ENCODE results near the gene CEACAM4.

Gene CEACAM4

GRCh38 chr19:41617941-41618730 lies 8.7 kb downstream of the CEACAM4 start:
- DNase-seq (ENCODE audit: low read depth) = no peak

- no peak for DNase-seq (ENCODE audit: low read depth)
Measured at GRCh38 chr19:41616792-41617621, 9.9 kb downstream of the CEACAM4 start.

DNA sequence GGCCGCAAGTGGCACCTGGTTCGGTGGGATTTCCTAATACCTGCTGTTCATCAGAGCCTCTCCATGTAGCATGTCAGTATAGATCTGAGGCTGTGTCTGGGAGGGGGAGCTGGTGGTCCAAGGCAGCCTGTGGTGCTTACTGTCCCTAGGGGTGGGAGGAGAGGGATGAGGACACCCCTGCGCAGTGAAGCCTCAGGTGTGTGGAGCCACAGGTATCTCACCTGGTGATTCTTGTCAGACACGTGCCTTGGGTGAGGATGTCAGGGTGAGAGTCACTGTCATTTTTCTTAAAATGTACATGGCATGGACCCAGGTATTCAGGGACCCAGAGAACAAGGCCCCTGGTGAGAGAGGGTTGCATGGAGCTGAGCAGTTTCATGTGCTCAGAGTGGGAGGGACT lies 11.7 kb downstream of the CEACAM4 start:
- DNase-seq (ENCODE audit: low read depth) = no peak

- DNase-seq (ENCODE audit: low read depth) = no peak
Measured at GRCh38 chr19:41612483-41612882, 14.4 kb downstream of the CEACAM4 start.

GRCh38 chr19:41610789-41611188 lies 16.1 kb downstream of the CEACAM4 start:
- no peak for DNase-seq (ENCODE audit: low read depth)

GRCh38 chr19:41607668-41608067 lies 19.2 kb downstream of the CEACAM4 start:
- DNase-seq (ENCODE audit: low read depth) = no peak

DNA sequence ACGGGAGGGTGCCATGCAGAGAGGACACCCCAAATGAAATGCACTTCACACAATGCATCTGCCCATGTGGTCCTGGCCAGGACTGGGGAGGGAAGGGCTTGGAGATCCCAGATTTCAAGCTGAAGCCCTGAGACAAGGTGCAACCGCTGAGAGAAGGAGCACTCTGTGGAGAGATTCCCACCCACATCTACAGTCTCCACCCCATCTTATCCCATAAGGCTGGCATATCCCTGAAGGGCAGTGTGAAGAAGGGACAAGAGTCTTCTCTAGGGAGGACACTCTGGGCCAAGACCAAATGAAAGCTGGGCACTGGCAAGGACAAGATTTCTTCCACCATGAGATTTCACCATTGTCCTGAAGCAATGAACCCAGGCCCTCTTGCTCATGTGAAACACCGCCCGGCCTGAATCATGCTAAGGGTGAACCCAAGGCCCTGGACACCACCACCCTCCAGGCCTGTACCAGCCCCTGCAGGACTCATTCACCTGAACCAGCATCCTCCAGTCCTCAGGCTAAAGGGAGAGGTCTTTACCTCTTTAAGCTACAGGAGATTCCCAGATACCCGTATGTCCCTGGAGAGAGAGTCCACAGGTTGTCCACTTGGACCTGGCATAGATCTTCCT lies 20.5 kb downstream of the CEACAM4 start:
- no peak for DNase-seq (ENCODE audit: low read depth)

DNA sequence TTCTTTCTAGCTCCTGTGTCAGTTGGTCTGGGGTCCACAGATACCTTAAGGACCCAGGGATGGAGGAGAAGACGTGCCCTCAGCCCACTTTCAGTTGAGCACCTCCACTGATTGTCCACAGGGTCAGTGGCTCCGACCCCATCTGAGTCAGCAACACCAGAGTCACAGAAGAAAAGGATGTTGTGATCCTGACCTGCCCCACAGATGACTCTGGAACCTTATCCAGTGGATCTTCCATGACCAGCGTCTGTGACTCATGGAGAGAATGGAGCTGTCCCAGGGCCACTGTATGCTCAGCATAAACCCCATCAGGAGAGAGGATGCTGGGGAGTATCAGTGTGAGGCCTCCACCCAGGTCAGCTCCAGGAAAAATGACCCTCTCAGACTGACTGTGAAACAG lies 22.0 kb downstream of the CEACAM4 start:
- no peak for DNase-seq (ENCODE audit: low read depth)

- DNase-seq (ENCODE audit: low read depth) = no peak
Measured at GRCh38 chr19:41601771-41602170, 25.1 kb downstream of the CEACAM4 start.

GRCh38 chr19:41599175-41599966 lies 27.5 kb downstream of the CEACAM4 start:
- DNase-seq (ENCODE audit: low read depth) = no peak

DNA sequence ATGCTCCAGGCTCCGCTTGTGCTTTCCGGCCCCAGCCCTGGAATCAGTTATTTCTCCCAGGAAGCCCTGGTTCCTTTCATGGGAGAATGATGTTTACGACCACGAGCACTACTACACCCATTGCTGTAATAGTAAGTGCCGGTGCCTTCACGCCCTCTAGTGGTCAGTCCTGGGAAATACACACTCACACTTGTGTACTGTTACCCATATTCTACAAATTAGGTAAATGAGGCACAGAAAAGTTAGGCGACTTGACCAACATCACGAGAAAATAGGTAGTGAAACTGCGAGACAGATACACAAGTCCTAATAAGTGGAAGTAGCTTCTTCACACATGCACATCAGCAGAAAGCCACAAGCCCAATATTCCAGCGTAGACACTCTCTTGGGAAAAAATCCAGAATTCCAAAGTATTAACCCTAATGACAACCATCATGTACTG lies 29.3 kb downstream of the CEACAM4 start:
- DNase-seq (ENCODE audit: low read depth) = peak; percentile 48

DNA sequence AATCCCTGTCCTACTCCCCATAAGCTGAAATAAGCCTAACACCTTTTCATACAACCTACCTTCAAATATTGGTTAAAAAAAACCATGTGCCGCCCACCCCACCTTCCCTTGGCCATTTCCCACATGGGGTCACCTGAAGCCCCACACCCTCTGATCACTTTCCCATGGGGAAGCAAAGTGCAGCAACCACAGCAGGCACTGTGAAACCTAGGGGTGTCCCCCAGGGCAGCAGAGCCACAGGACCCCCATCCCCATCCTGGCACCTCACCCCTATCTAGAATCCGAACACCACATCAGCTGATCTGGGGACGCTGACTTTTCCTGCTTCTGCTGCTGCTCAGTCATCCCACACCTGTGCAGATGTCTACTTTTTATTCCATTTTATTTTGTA lies 31.0 kb downstream of the CEACAM4 start:
- DNase-seq (ENCODE audit: low read depth) = no peak

DNA sequence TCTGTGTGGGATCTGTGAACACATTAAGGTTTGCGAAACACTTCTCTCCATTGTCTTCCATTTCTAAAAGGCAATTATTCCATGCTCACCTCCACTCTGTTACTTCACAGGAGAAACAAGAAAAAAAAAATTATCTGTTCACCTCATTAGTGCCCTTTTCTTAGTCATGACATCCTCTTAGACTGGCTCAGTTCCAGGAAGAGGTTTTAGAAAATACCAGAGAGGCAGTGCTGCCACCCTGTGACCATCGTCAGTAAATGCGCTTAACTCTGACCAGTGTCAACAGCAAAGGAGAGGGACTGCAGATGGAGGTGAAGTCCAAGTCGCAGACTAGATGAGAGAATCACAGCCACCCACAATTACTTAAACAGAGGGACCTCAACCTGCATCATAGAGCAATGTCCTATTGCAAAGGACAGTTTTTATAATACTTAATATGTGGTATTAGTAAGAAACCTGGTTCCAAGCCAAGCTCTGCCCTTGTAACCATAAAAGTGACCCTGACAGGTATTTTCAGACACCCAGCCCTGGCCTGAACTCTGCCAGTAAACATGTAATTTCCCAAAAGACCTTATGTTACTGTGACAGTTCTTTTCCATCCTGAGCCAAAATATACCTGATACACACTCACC lies 31.5 kb downstream of the CEACAM4 start:
- peak; percentile 57 for DNase-seq (ENCODE audit: low read depth)

DNA sequence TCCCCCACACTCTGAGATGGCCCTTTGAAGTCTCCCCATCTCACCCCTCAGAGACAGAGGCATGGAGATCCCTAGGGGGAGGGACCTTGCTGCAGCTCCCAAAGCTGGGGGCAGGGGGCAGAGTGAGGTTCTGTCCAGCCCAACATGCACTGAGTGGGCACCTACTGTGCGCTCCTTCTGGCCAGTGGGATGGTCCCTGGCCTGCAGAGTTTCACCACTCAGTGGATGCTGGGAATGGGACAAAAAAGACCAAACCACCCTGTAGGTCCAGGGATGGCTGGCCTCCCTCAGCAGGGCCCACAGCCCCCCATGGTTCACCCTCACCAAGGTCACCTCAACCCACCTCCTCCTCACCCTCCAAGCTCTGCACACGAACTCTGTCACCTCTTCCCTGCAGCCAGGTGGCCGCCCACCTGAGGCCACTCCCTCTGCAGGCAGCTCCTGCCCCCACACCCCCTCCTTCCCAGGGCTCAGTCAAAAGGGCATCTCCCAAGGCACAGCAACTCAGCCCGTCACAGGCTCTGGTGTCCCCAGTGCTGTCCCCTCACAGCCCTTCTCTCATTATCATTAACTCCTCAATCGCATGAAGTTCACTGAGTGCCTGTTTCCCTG lies 34.8 kb downstream of the CEACAM4 start:
- DNase-seq (ENCODE audit: low read depth) = no peak

DNA sequence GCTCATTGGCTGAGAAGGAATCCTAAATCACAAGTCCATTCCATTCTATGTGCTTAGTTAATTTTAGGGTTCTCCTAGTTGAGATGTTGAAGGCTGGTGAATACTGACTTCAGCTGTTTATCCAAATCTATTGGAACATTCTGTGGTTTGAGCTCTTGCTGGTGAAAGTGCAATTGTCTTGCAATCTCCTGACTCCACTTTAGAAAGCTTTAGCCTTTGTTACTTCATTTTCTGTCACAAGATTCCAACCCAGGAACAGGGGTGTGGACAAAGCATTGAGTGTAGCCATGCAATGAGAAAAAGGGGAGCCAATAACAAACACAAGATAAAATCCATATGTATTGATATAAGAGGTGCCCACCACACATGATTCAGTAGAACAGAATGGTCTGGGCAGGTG lies 35.9 kb downstream of the CEACAM4 start:
- no peak for DNase-seq (ENCODE audit: low read depth)

DNA sequence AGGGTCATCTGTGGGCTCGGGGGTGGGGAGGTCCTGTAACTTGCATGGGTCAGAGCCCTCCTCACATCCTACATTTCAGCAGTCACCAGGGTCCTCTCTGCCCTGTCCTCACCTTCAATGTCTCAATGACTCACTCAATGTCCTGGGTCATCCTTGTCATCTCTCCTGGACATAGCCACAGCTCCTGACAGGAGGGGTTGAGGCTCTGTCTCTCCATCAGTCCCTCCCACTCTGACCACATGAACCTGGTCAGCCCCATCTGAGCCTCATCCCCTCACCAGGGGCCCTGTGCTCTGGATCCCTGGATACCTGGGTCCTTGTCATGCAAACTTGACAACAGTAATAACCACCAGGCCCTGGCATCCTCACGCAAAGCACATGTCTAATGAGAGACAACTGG lies 37.5 kb downstream of the CEACAM4 start:
- no peak for DNase-seq (ENCODE audit: low read depth)

DNA sequence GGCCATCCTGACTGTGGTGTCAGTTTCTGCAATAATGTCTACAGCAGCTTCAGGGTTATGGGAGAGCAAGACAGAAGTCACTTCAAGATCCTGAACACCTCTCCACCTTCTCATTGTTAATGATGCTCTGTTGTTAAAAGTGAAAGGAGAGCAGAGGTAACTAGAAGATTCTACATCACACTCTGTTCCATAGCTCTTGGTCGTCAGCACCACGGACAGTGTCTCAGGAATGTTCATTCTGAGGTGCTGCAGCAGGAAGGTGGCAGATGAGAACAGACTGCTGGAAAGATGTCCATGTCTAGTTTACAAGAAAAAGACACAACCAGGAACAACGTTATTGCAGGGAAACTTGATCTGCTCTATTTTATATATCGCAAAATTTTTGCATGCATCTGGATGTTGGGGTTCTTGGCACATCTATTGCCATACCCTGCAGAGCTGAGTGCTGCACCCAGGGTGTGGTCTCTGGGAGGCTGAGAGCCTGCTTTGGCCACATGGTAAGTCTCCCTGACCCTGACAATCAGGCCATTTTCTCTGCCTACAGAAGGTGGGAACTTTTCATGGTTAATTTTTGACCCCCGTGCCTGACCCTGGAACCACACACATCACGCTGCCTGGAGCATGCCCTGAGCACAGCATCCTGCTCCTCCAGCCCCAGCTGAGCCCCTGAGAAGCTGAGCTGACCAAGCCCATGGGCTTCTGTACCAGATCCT lies 38.2 kb downstream of the CEACAM4 start:
- no peak for DNase-seq (ENCODE audit: low read depth)

DNA sequence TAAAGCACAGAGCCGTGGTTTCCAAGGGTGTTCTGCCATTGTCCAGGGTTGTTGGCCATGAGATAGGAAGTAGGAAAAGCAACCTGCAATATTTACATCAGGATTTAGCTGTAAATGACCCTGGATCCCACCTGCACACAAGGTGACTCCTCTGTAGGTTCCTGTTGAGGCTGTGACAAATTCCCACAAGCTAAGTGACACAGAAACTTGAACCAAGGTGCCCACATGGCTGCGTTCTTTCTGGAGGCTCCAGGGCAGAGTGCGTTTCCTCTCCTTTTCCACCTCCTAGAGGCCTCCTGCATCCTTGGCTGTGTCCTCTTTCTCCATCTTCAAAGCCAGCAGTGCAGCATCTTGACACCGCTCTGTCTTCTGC lies 39.0 kb downstream of the CEACAM4 start:
- DNase-seq (ENCODE audit: low read depth) = no peak

DNA sequence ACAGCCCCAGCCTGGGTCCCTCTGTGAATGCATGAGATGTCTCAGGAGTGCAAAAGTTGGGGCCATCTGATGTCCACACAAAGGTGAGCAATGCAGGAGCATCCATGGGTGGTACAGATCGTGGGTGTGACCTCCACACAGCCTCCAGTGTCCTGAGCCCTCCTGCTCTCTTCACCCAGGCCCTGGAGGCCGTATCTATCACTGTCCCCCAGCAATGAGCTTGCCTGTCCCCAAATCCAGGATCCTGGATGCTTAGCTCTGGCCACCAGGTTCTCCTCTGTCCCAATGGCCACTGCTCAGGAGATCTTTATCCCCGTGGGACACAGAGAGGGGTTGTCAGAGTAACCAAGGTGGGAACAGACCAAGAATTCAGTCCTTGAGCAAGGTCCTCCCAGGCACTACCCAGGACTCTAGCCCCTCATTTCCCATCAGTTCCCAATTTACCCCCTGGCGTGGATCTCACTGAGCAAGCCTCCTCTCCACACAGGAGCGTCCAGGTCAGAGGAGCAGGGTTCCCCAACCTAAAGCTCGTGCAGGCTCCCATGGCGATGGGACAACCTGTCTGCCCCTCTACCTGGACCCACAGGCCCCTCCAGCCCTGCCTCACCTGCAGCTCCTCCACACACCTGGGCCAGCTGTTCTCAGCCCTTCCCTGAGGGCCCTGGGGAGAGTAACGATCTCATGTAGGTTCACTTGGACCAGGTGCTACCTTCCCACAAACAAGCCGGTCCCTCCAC lies 39.6 kb downstream of the CEACAM4 start:
- DNase-seq (ENCODE audit: low read depth) = no peak

DNA sequence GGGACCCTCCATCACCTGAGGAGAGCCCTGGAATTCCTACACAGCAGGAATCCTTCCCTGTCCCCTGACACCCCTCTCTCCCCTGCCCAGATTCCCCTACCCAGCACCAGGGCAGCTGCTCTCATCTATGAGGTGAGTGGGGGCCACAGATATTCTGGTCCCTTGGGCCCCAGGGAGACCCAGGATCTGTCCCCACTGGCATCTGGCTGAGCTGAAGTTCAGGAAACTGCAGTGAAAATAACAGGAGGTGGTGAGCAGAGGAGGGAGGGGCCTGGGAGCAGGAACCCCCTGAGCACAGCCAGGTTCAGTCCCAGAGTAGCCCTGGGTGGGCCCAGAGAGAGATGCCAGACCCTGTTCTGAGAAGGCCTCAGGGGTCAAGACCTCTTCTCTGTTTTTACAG lies 40.8 kb downstream of the CEACAM4 start:
- DNase-seq (ENCODE audit: low read depth) = no peak
